KOPT-K1 (cell line): ENCODE data around the gene SRGAP3.

Experiments
- H3K27ac ChIP-seq: fragments of 200-600 bp; sonication (generic); 2 replicates; pipeline ENCODE4 v1.5.1; 2016; ENCODE audit warnings: antibody characterized with exemption, mild to moderate bottlenecking, low read depth, low read length; ENCODE audit not compliant: poor library complexity, severe bottlenecking
- H3K36me3 ChIP-seq: fragments of 200-600 bp; sonication (generic); 2 replicates; pipeline ENCODE4 v1.5.1; 2017; ENCODE audit warnings: antibody characterized with exemption, mild to moderate bottlenecking, low read length, moderate library complexity; ENCODE audit not compliant: insufficient read depth
- H3K9me3 ChIP-seq: fragments of 200-600 bp; sonication (generic); 2 replicates; pipeline ENCODE4 v1.5.1; 2017; ENCODE audit warnings: antibody characterized with exemption, low read length, mild to moderate bottlenecking; ENCODE audit not compliant: insufficient read depth, poor library complexity, severe bottlenecking

The SRGAP3 gene

GRCh38 chr3:9008550-9009255 lies 240.7 kb downstream of the SRGAP3 start:
- no peaks in the 10 kb centered on the region for H3K9me3 ChIP-seq
- H3K36me3 ChIP-seq: no peaks in the 10 kb centered on the region
- no peak overlapping the region for H3K27ac ChIP-seq

- Histone ChIP-seq H3K36me3 (no peaks in the 10 kb centered on the region), H3K9me3 (no peaks in the 10 kb centered on the region), H3K27ac (no peak overlapping the region)
These were observed 241.5 kb downstream of the SRGAP3 start for GRCh38 chr3:9007928-9008327.

DNA sequence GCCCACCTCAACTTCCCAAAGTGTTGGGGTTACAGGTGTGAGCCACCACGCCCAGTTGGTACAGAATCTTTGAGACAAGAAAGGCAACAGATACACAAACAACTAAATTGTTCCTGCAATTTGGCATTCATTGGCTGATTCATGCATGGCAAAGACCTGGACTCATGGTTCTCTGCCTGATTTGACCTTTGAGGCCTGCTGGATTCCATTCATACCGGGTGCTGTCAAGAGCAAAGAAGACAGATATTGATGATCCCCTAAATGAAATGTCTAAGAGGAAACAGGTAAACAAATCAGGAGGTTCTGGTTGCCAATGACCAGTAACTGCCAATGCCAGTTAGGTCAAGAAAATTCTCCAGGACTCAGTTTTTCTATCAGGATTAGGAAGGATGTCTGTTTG lies 242.2 kb downstream of the SRGAP3 start:
- H3K36me3 ChIP-seq: no peaks in the 10 kb centered on the region
- no peak overlapping the region for H3K27ac ChIP-seq
- H3K9me3 ChIP-seq: no peaks in the 10 kb centered on the region

- H3K27ac ChIP-seq: no peak overlapping the region
- no peaks in the 10 kb centered on the region for H3K36me3 ChIP-seq
- H3K9me3 ChIP-seq: no peaks in the 10 kb centered on the region
These were observed 249.4 kb downstream of the SRGAP3 start for GRCh38 chr3:9000041-9000440.

DNA sequence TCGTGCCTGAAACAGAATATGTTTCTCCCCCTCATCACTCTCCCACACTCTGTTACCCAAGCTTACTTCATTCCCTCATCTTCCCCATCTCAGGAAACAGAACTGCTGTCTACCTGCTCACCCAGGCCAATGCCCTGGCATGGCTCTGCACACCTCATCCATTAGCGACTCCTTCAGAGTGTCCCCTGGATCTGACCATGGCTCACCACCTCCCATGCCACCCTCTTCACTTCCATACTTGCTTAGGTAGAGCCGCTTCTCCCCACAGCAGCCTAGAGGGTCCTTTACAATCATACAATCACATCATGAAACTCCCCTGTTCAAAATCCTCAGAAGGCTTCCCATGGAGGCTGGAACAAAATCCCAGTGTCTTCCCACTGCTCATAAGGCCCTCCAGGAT lies 252.3 kb downstream of the SRGAP3 start:
- Histone ChIP-seq H3K9me3 (no peaks in the 10 kb centered on the region), H3K36me3 (no peaks in the 10 kb centered on the region), H3K27ac (no peak overlapping the region)

GRCh38 chr3:8996681-8997121 lies 252.7 kb downstream of the SRGAP3 start:
- no peak overlapping the region for H3K27ac ChIP-seq
- no peaks in the 10 kb centered on the region for H3K36me3 ChIP-seq
- H3K9me3 ChIP-seq: no peaks in the 10 kb centered on the region

GRCh38 chr3:8996216-8996615 lies 253.2 kb downstream of the SRGAP3 start:
- Histone ChIP-seq H3K9me3 (no peaks in the 10 kb centered on the region), H3K36me3 (no peaks in the 10 kb centered on the region), H3K27ac (no peak overlapping the region)

DNA sequence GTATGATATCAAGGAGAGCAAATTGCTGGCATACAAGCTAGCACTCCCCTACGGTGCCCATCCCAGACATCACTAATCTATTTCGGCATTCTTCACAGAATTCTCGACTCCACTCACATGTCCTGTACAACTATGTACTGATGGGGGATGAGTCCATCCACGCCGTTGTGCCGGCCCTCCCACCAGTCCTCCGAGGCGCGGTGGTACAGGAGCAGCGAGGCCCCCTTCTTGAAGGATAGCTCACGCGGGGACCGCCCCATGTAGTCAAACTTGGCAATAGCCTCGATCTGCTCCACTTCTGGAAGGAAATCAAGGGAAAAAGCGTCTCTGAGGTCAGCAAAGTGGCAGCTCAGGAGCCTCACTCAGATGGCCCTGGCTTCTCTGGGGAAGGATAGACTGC lies 255.2 kb downstream of the SRGAP3 start:
- no peaks in the 10 kb centered on the region for H3K9me3 ChIP-seq
- no peaks in the 10 kb centered on the region for H3K36me3 ChIP-seq
- H3K27ac ChIP-seq: no peak overlapping the region

DNA sequence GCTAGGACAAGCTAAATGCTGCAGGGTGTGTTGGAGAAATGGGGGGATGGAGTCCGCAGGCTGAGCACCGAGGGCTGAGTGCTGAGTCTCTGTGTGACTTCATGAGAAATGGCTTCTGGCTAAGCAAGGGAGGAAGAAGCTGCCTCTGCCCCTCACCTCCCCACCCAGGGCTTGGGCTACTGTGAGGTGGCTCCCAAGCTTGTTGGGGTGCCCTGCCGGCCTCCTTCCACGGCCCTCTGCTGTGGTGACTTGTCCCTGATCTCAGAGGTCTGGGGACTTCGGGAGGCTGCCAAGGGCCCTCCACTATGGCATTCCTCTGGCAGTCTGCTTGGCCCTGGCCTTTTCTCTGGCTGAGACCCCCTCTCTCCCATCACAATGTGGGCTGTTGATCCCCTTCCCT lies 256.1 kb downstream of the SRGAP3 start:
- Histone ChIP-seq H3K36me3 (no peaks in the 10 kb centered on the region), H3K27ac (no peak overlapping the region), H3K9me3 (no peaks in the 10 kb centered on the region)

- no peaks in the 10 kb centered on the region for H3K9me3 ChIP-seq
- H3K27ac ChIP-seq: no peak overlapping the region
- H3K36me3 ChIP-seq: no peaks in the 10 kb centered on the region
These were observed 256.6 kb downstream of the SRGAP3 start for GRCh38 chr3:8992854-8993253.

GRCh38 chr3:8992199-8992598 lies 257.2 kb downstream of the SRGAP3 start:
- Histone ChIP-seq H3K27ac (no peak overlapping the region), H3K9me3 (no peaks in the 10 kb centered on the region), H3K36me3 (no peaks in the 10 kb centered on the region)

- Histone ChIP-seq H3K27ac (no peak overlapping the region), H3K36me3 (no peaks in the 10 kb centered on the region), H3K9me3 (no peaks in the 10 kb centered on the region)
These were observed 258.9 kb downstream of the SRGAP3 start for GRCh38 chr3:8990266-8991215.

DNA sequence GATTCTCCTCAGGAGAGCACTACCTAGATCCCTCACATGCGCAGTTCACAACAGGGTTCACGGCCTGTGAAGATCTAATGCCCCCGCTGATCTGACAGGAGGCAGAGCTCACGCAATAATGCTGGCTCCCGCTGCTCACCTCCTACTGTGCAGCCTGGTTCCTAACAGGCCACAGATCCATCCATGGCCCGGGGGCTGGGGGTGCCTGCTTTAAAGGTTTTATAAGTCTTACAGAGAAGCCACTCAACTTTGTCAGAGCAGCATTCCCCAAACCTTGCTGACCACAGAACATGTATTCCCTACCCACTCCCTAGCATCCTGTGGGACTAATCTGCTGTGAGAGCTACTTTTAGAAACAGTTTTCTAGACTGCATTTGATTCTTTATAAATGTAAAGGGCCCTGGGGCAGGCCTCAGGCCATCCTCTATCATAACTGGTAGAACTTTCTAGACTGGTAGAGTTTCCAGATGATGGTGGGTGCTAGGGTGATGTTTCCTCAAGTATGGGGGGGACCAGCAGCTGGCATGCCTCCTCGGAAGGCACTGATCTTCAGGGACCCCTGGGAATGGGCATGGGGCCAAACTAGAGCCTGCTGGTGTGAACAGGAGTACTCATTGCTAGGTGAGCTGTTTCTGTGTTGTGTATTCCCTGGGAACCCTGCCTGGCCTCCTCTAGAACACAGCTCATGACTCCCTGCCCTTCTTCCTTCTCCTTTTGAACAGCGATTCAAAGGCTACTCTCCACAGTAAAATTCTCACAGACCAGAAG lies 260.5 kb downstream of the SRGAP3 start:
- Histone ChIP-seq H3K27ac (no peak overlapping the region), H3K9me3 (no peaks in the 10 kb centered on the region), H3K36me3 (no peaks in the 10 kb centered on the region)

- H3K9me3 ChIP-seq: no peaks in the 10 kb centered on the region
- no peaks in the 10 kb centered on the region for H3K36me3 ChIP-seq
- no peak overlapping the region for H3K27ac ChIP-seq
These were observed 261.1 kb downstream of the SRGAP3 start for GRCh38 chr3:8988384-8988655.

DNA sequence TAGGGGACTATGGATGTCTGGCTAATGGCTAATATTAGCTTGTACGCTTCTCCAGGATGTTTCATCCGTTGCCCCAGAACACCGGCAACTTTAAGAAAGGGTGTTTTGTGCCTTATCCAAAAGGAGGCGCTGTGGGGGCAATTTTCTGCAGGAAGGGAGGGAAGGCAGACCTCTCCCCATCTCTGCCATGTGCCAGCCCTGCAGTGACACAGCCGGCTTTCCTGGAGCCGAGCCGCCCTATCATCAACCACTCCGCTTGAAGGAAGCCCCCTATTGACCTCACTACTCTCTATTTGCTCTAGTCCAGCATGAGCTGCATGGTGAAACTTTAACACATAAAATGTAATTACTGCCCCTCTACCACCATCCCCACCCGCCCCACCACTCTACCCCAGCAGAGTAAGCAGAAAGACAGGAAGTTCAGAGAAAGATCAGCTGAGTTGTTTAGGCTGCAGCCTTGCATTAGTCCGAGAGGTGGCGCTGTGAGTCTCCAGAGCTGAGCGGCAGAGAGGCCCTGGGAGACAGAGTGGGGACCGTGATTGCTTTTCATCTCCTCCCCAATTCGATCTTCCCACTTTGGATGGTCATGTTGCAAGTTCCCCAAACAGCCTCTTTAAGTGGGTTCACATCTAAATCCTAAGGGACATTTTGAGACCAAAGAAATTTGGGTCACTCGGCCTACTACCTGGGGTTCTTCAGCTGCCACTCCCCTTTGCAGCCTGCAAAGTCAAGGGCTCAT lies 261.6 kb downstream of the SRGAP3 start:
- no peaks in the 10 kb centered on the region for H3K9me3 ChIP-seq
- no peaks in the 10 kb centered on the region for H3K36me3 ChIP-seq
- H3K27ac ChIP-seq: no peak overlapping the region
